Parathyroid adenoma (tissue), 2 donors: ENCODE measurements around the gene FGR.

Experiments used
- H2AFZ ChIP-seq: fragments of 300-600 bp; sonication (generic); one replicate; pipeline ENCODE4 v1.7.0; 2017; ENCODE audit warnings: antibody characterized with exemption, mild to moderate bottlenecking
- H3K27ac ChIP-seq: fragments of 300-600 bp; sonication (generic); one replicate; pipeline ENCODE4 v1.7.0; 2017
- H3K27me3 ChIP-seq: fragments of 300-600 bp; sonication (generic); one replicate; pipeline ENCODE4 v1.7.0; 2017; ENCODE audit warnings: low read length; ENCODE audit not compliant: control insufficient read depth, insufficient read depth
- H3K36me3 ChIP-seq: fragments of 300-600 bp; sonication (generic); one replicate; pipeline ENCODE4 v1.7.0; 2017; ENCODE audit warnings: low read length; ENCODE audit not compliant: control insufficient read depth, insufficient read depth
- H3K4me1 ChIP-seq: fragments of 300-600 bp; sonication (generic); one replicate; pipeline ENCODE4 v1.7.0; 2017; ENCODE audit warnings: control low read depth
- H3K4me2 ChIP-seq: fragments of 300-600 bp; sonication (generic); one replicate; pipeline ENCODE4 v1.7.0; 2017; ENCODE audit warnings: low read length
- H3K4me3 ChIP-seq: fragments of 300-600 bp; sonication (generic); one replicate; pipeline ENCODE4 v1.7.0; 2017; ENCODE audit warnings: low read depth, low read length
- H3K79me2 ChIP-seq: fragments of 300-600 bp; sonication (generic); one replicate; pipeline ENCODE4 v1.7.0; 2017; ENCODE audit warnings: control low read depth
- H3K9ac ChIP-seq: fragments of 300-600 bp; sonication (generic); one replicate; pipeline ENCODE4 v1.7.0; 2017; ENCODE audit warnings: mild to moderate bottlenecking
- H3K9me3 ChIP-seq: fragments of 300-600 bp; sonication (generic); one replicate; pipeline ENCODE4 v1.7.0; 2017; ENCODE audit warnings: low read length; ENCODE audit not compliant: control insufficient read depth
- CTCF ChIP-seq: fragments of 300-600 bp; sonication (generic); IDR thresholded peaks from one replicate; pipeline ENCODE4 v1.7.0; 2017; ENCODE audit warnings: antibody characterized with exemption, mild to moderate bottlenecking
- donor health status: primary hyperparathyroidism.

Gene FGR

GRCh38 chr1:27638047-27638734, 3.2 kb upstream of the FGR start:
- no peak overlapping the region for H3K9ac ChIP-seq
- H3K4me1 ChIP-seq: no peaks in the 10 kb centered on the region
- H3K36me3 ChIP-seq: no peaks in the 10 kb centered on the region
- no peak overlapping the region for H2AFZ ChIP-seq
- H3K4me2 ChIP-seq: no peak overlapping the region
- no peaks in the 10 kb centered on the region for H3K27me3 ChIP-seq
- H3K79me2 ChIP-seq: no peaks in the 10 kb centered on the region
- no peak for TF ChIP-seq CTCF
- no peak overlapping the region for H3K4me3 ChIP-seq
- H3K9me3 ChIP-seq: no peaks in the 10 kb centered on the region
- no peak overlapping the region for H3K27ac ChIP-seq

- Histone ChIP-seq H3K4me3 (no peak overlapping the region), H3K9me3 (no peaks in the 10 kb centered on the region), H3K79me2 (no peaks in the 10 kb centered on the region), H2AFZ (no peak overlapping the region), H3K27me3 (no peaks in the 10 kb centered on the region), H3K4me1 (no peaks in the 10 kb centered on the region), H3K36me3 (no peaks in the 10 kb centered on the region), H3K27ac (no peak overlapping the region), H3K4me2 (no peak overlapping the region), H3K9ac (no peak overlapping the region)
- no peak for TF ChIP-seq CTCF
These were observed 584 bp upstream of the FGR start for GRCh38 chr1:27635396-27636142.

- no peaks in the 10 kb centered on the region for H3K27me3 ChIP-seq
- no peaks in the 10 kb centered on the region for H3K79me2 ChIP-seq
- TF ChIP-seq CTCF: no peak
- H2AFZ ChIP-seq: peak overlapping the region; percentile 74
- no peaks in the 10 kb centered on the region for H3K4me1 ChIP-seq
- H3K9ac ChIP-seq: no peak overlapping the region
- peak overlapping the region; percentile 74 for H3K27ac ChIP-seq
- H3K4me2 ChIP-seq: peak overlapping the region; percentile 63
- H3K4me3 ChIP-seq: peak overlapping the region; percentile 47
- H3K36me3 ChIP-seq: no peaks in the 10 kb centered on the region
- no peaks in the 10 kb centered on the region for H3K9me3 ChIP-seq
These were observed 604 bp downstream of the FGR start for GRCh38 chr1:27634177-27634984.

- Histone ChIP-seq H3K4me1 (peaks cover under 1% of the 10 kb centered on the region), H3K79me2 (no peaks in the 10 kb centered on the region), H3K4me2 (peak overlapping the region; percentile 63), H3K36me3 (no peaks in the 10 kb centered on the region), H2AFZ (peak overlapping the region; percentile 74), H3K4me3 (peak overlapping the region; percentile 47), H3K9me3 (no peaks in the 10 kb centered on the region), H3K9ac (no peak overlapping the region), H3K27me3 (no peaks in the 10 kb centered on the region), H3K27ac (peak overlapping the region; percentile 74)
- no peak for TF ChIP-seq CTCF
These were observed 1.3 kb downstream of the FGR start for GRCh38 chr1:27633640-27634176.
